GM18498 (cell line): ENCODE measurements around the gene PARD3B.

Experiments
- ATAC-seq: cut with Tn5 transposase; IDR thresholded peaks from one replicate; pipeline ENCODE4 v1.9.1; 2021; ENCODE audit warnings: mild to moderate bottlenecking, moderate library complexity; ENCODE audit not compliant: unreplicated experiment

The PARD3B gene

GRCh38 chr2:204885747-204886146, 340.5 kb downstream of the PARD3B start:
- ATAC-seq: no peak

GRCh38 chr2:204886713-204887112, 341.4 kb downstream of the PARD3B start:
- ATAC-seq: no peak

GRCh38 chr2:204888222-204888621, 342.9 kb downstream of the PARD3B start:
- ATAC-seq: no peak

- no peak for ATAC-seq
Measured at GRCh38 chr2:204890680-204891079, 345.4 kb downstream of the PARD3B start.

- no peak for ATAC-seq
Measured at GRCh38 chr2:204891739-204892138, 346.5 kb downstream of the PARD3B start.

DNA sequence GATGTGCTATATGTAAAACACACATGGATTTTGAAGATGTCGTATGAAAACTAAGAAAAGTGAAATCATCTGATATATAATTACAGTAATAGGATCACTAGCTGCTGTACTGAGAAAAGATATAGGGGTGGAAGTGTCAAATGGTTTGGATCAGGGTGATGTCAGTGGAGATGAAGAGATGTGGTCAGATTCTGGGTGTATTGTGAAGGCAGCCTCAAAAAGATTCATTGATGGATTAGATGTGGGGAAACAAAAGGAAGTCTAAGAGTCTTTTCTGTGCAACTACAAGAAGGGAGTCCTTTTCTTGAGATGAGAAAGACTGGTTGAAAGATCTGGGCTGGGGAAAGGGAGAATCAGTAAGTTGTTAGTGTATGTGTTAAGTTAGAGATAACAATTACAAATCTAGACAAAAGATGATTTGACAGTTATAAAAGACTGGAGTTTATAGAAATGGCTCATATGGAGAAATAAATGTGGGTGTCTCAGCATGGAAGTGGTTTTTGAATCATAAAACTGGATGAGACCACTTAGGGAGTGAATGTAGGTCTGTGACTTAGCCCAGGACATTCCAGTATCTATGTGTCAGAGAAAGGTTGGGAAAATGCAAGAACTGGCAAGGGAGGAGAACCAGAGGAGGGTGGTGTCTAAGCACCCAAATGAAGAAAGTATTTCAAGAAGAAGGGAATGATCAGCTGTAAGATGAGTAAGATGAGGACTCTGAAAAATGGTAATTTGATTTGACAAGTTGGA, 347.4 kb downstream of the PARD3B start:
- ATAC-seq: no peak

- ATAC-seq: no peak
Measured at GRCh38 chr2:204896146-204896545, 350.9 kb downstream of the PARD3B start.

GRCh38 chr2:204897561-204897960, 352.3 kb downstream of the PARD3B start:
- no peak for ATAC-seq

GRCh38 chr2:204898928-204899640, 353.8 kb downstream of the PARD3B start:
- no peak for ATAC-seq

GRCh38 chr2:204899983-204900382, 354.7 kb downstream of the PARD3B start:
- no peak for ATAC-seq

DNA sequence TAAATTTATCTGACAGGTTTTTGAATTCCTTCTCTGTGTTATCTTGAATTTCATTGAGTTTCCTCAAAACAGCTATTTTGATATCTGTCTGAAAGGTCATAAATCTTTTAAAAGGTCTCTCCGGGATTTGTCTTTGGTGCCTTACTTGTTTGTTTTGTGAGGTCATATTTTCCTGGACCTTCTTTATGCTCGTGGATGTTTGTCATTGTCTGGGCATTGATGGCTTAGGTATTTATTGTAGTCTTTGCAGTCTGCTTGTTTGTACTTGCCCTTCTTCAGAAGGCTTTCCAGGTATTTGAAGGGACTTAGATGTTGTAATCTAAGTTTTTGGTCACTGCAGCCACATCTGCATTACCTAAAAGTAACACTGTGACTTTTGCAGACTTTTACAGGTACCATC, 355.2 kb downstream of the PARD3B start:
- no peak for ATAC-seq

DNA sequence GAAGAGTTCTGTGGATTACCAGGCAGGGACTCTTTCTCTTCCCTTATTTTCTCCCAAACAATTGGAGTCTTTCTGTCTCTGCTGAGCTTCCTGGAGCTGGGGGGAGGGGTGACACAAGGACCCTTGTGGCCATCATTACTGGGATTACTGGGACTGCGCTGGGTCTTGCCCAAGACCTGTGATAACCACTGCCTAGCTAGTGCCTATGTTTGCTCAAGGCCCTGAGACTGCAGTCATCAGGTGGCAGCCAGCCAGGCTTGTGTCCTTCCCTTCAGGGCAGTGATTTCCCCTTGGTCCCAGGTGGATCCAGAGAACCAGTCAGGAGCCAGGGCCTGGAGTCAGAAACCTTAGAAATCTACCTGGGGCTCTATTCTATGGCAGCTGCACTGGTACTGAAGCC, 355.6 kb downstream of the PARD3B start:
- no peak for ATAC-seq

GRCh38 chr2:204901591-204901990, 356.3 kb downstream of the PARD3B start:
- ATAC-seq: no peak

DNA sequence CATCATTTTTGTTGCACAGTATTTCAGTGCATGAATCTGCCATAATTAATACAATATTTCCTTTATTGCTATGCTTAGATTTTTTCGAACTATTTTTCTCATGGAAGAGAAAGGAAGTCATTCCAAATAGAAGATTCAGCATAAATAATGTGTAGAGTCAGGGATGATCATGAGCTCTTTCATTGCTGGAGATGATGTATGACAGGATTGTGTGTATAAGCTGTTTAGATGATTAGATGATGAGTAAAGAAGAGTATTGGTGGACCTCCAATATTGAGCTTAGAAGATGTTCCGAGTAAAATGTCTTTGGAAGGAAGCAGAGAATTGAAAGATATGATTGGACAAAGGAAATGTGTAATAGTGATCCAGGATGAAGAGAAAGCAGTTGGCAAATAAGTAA, 364.5 kb downstream of the PARD3B start:
- ATAC-seq: no peak

- no peak for ATAC-seq
Measured at GRCh38 chr2:204913312-204913711, 368.0 kb downstream of the PARD3B start.

DNA sequence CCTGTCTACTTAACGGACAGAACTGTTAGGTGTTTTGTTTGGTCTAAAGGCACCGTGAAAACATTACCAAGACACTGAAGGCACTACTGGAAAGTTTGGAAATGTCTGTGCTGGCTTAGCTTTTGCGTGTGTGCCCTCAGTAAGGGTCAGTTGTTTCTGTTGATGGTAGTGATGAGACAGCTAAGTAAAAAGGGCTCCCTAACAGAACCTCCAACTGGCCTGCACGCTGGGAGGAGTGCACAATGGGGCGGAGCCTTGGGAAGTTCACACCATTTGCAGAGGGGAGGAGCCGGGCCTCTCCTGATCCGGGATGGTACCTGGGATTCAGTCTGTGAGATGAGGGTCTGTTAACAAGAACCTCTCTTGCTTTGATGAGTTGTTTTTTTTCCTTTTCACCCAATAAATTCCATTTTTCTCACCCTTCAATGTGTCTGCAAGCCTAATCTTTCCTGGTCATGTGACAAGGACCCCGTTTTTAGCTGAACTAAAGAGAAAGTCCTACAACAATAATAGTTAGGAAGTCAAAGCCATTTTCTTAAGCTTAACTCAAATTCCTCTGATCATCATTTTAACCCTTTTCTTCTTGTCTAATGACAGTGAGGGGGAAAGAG, 368.7 kb downstream of the PARD3B start:
- no peak for ATAC-seq

DNA sequence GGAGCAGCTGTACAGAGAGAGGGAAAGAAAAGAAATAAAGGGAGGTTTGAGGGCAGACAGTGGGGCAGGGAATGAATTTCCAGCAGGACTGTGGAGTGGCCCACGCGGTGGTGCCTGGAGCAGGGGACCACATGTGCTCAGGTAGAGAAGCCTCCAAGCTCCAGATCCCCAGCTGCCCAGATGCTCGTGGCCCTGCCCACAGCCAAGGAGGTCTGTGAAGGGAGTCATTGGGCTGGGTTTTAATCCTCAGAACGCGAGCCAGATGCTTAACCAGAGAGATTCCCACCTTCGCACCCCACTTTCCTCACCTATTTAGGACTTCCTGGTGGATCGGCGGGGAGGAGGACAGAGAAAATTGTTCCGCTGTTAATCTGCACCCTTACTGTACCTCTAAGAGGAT, 369.4 kb downstream of the PARD3B start:
- ATAC-seq: no peak

DNA sequence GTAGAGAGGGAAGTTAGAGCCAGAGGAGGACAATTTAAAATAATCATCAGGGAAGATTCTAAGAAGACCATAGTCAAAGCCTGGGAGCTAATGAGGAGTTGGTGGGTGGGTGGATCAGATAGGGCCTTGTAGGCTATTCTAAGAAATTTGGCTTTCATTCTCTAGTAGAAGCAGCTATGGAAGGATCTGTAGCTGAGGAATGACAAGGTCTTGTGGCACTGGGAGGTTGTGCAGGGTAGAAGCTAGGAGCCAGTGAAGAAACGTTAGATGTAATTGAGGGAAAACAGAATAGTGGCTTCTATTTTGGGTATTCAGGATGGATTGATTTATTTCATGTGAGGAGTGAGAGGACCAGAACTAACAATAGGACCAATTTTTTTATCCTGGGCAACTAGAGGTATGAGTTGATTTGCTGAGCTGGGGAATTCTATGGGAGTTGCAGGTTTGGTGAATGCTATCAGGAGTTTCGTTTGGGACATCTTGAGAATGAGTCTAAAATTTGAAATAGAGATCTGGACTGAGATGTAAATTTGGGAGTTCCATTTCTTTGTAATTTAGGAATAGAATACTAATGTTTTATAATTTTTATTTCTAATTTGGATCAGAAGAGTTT, 371.9 kb downstream of the PARD3B start:
- no peak for ATAC-seq

GRCh38 chr2:204920776-204921175, 375.5 kb downstream of the PARD3B start:
- ATAC-seq: no peak

DNA sequence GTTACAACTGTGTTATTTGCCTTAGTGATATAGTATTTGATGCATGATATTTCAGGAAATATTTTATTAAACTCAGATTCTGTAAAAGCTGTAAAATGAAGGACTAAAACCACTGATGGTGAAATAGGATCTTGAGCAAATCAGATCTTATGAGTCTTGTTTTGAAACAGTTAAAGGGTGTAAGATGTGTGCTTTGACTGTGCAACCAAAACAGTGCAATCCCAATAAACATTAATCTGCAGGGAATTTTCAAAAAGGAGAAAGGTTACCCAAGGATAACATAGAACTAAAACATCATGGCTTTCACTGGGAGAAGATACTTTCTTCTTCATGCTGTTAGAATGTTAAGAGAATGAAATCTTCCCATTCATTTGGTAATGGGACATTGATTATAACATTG, 378.7 kb downstream of the PARD3B start:
- no peak for ATAC-seq

DNA sequence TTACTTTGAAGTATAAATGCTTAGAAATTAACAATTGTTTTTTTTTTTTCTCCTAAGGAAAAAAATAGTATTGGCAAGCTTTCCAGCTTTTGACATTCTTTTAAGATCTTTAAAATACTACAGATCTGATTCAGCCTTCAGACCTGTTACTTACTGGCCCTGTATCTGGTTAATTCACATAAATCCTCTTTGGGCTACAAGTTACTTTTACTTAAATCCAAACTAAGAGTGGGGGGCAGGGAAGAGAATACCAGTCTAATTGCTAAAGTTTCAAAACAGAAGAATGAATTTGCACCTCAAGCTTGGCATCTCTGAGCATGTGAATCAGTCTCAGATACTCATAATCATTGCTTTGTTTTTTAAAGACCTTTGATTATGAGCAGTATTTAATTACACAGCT, 386.3 kb downstream of the PARD3B start:
- no peak for ATAC-seq
